Measurements from ENCODE around the gene NAB2. TPM values are rescaled to one million over a fixed set of nuclear protein-coding genes. Genes with fewer than 3 reads are reported as not detected.

Gene NAB2
- total RNA-seq, 4 donors from 2014 or later: 21.6 to 41.5 (median 35.1) TPM

- TF ChIP-seq POLR2A (IDR thresholded peaks at IDR 0.05; ENCODE audit: low read depth) (no peak), POLR2AphosphoS5 (IDR thresholded peaks at IDR 0.05) (no peak), EP300 (IDR thresholded peaks at IDR 0.05) (no peak)
- TF ChIP-seq, protein P1, sequence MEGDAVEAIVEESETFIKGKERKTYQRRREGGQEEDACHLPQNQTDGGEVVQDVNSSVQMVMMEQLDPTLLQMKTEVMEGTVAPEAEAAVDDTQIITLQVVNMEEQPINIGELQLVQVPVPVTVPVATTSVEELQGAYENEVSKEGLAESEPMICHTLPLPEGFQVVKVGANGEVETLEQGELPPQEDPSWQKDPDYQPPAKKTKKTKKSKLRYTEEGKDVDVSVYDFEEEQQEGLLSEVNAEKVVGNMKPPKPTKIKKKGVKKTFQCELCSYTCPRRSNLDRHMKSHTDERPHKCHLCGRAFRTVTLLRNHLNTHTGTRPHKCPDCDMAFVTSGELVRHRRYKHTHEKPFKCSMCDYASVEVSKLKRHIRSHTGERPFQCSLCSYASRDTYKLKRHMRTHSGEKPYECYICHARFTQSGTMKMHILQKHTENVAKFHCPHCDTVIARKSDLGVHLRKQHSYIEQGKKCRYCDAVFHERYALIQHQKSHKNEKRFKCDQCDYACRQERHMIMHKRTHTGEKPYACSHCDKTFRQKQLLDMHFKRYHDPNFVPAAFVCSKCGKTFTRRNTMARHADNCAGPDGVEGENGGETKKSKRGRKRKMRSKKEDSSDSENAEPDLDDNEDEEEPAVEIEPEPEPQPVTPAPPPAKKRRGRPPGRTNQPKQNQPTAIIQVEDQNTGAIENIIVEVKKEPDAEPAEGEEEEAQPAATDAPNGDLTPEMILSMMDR (IDR thresholded peaks at IDR 0.05): no peak
- no peaks in the 10 kb centered on the region for H3K36me3 ChIP-seq
- H3K27me3 ChIP-seq: no peaks in the 10 kb centered on the region
- no peak overlapping the region for H3K4me3 ChIP-seq
- intact Hi-C loops (cut with DNase I): no loop called here
- H3K9me3 ChIP-seq: no peaks in the 10 kb centered on the region
- 88% methylated on average over 3 of the region's 3 CpGs for WGBS
- H3K27ac ChIP-seq (replicated peaks in 1 of 4): no peak overlapping the region
- no peak for DNase-seq (ENCODE audit: extremely low spot score)
- H3K4me1 ChIP-seq: no peaks in the 10 kb centered on the region
Measured at GRCh38 chr12:57044889-57045288, 44.0 kb upstream of the NAB2 start.

DNA sequence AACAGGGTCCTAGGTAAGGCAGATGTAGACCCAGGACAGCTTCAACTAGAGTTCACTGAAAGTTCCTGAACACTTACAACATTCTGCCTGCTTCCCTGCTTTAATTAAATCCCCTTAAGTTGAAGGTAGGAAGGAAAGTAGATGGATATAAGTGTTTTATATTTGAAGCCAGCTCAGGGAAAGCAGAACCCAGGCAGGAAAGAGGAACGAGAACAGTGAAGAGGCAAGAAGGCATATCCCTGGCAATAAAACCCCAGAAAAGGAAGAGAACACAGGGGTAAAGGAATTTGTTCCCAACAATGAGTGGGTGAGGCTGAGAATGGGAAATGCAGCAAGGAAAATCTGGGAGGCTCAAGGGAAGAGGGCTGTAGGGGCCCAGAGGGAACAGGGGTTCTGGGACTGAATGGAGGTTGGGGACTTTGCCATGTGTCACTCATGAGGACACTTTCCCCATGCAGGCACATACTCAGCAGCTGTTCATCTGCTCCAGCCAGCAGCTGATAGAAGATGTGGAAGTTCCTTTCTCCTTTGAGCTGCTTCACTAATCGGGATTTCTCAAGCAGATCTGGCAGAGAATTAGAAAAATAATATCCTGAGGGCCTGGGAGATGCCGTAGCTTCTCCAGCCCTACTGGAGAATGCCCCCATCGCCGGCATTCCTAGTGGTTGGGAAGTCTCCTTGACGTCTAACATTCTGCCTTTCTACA lies 42.7 kb upstream of the NAB2 start:
- 74% methylated on average over 6 of the region's 6 CpGs for WGBS
- no peaks in the 10 kb centered on the region for H3K4me1 ChIP-seq
- intact Hi-C loops (cut with DNase I): no loop called here
- no peak overlapping the region for H3K27ac ChIP-seq (replicated peaks in 1 of 4)
- DNase-seq (ENCODE audit: extremely low spot score): no peak
- no peaks in the 10 kb centered on the region for H3K36me3 ChIP-seq
- no peaks in the 10 kb centered on the region for H3K9me3 ChIP-seq
- H3K4me3 ChIP-seq: no peak overlapping the region
- H3K27me3 ChIP-seq: no peaks in the 10 kb centered on the region
- TF ChIP-seq, protein P1 (IDR thresholded peaks at IDR 0.05): no peak
- TF ChIP-seq EP300 (IDR thresholded peaks at IDR 0.05) (no peak), POLR2A (IDR thresholded peaks at IDR 0.05; ENCODE audit: low read depth) (no peak), POLR2AphosphoS5 (IDR thresholded peaks at IDR 0.05) (no peak)

- no peaks in the 10 kb centered on the region for H3K36me3 ChIP-seq
- H3K4me1 ChIP-seq: no peaks in the 10 kb centered on the region
- DNase-seq (ENCODE audit: extremely low spot score): no peak
- no peak for TF ChIP-seq POLR2A (IDR thresholded peaks at IDR 0.05; ENCODE audit: low read depth)
- no peak for TF ChIP-seq POLR2AphosphoS5 (IDR thresholded peaks at IDR 0.05)
- no peak for TF ChIP-seq EP300 (IDR thresholded peaks at IDR 0.05)
- TF ChIP-seq, protein P1 (IDR thresholded peaks at IDR 0.05): no peak
- H3K4me3 ChIP-seq: no peak overlapping the region
- intact Hi-C loops (cut with DNase I): no loop called here
- no peaks in the 10 kb centered on the region for H3K27me3 ChIP-seq
- WGBS: 73% methylated on average over 10 of the region's 10 CpGs
- H3K9me3 ChIP-seq: no peaks in the 10 kb centered on the region
- H3K27ac ChIP-seq (replicated peaks in 1 of 4): no peak overlapping the region
Measured at GRCh38 chr12:57046947-57047890, 41.7 kb upstream of the NAB2 start.

DNA sequence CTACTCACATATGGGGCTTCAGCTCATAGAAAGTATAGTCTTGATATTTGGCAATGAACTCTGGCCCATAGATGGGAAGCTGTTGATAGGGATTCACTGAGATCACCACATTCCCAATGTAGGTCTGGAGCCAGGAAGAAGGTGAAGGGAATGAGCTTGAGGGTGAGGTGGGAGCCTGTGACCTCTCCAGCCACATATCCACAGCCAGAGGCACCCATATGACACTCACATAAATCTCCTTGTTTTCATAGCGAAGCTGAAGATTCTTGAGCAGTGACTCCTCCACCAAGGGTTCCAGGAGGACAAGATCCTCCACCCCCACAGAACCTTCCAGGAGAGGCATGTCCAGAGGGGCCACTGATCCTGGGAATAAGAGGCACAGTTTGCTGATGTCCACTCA lies 40.9 kb upstream of the NAB2 start:
- no peaks in the 10 kb centered on the region for H3K36me3 ChIP-seq
- intact Hi-C loops (cut with DNase I): no loop called here
- 100% methylated on average over 1 of the region's 1 CpG for WGBS
- no peaks in the 10 kb centered on the region for H3K4me1 ChIP-seq
- H3K9me3 ChIP-seq: no peaks in the 10 kb centered on the region
- TF ChIP-seq POLR2A (IDR thresholded peaks at IDR 0.05; ENCODE audit: low read depth) (no peak), EP300 (IDR thresholded peaks at IDR 0.05) (no peak)
- TF ChIP-seq, protein P1 (IDR thresholded peaks at IDR 0.05): no peak
- DNase-seq (ENCODE audit: extremely low spot score): no peak
- H3K27ac ChIP-seq (replicated peaks in 1 of 4): no peak overlapping the region
- no peaks in the 10 kb centered on the region for H3K27me3 ChIP-seq
- no peak overlapping the region for H3K4me3 ChIP-seq
